K562 (cell line): ENCODE data around the gene MED28. TPM values are rescaled to one million over a fixed set of nuclear protein-coding genes. Genes with fewer than 3 reads are reported as not detected.

ENCODE experiments used
- ATAC-seq: fragments of 200-7000 bp; cut with Tn5 transposase; 3 replicates; pipeline ENCODE4 v1.9.1; 2020; ENCODE audit warnings: moderate library complexity
- BruUV-seq: library from RNA; stranded (reverse); fragments of 400-500 nt; replicated peaks from 2 replicates; lab custom pipeline; 2021; lab: Mats Ljungman, UMichigan
- CTCF ChIA-PET: fragments of 300-600 bp; formaldehyde crosslinking; extraction: SDS; loops from one replicate; lab custom pipeline; 2021; ENCODE audit warnings: low intra/inter-chr PET ratio; lab: Yijun Ruan, JAX
- POLR2A ChIA-PET: fragments of 300-600, 350-650 bp; sonication (Branson Sonifier 250); formaldehyde crosslinking; extraction: SDS; loops from one replicate; lab custom pipeline; 2021; ENCODE audit warnings: antibody characterized with exemption, inconsistent platforms; lab: Yijun Ruan, JAX
- DNase-seq, 4 experiments: peaks; one replicate each; pipeline versions ENCODE4 v3.0.0 to v3.0.0-alpha.2; 2011 to 2018; ENCODE audit warnings: low spot score in 3 of 4, mixed read lengths in 3 of 4; ENCODE audit errors: extremely low read depth in 1 of 4
- FAIRE-seq: peaks from 2 replicates; lab custom pipeline; 2011; peaks lifted over from hg19 to GRCh38; lab: Jason Lieb, UNC
- H2AFZ ChIP-seq: 2 replicates; pipeline ENCODE4 v1.6.0; 2011; ENCODE audit warnings: low read depth, low read length, control low read depth, inconsistent platforms
- H3K27ac ChIP-seq: fragments of 200-600 bp; 3 replicates; pipeline ENCODE4 v1.8.0; 2011; ENCODE audit warnings: low read depth, mild to moderate bottlenecking, control low read depth, inconsistent platforms, low read length, moderate library complexity, mixed read lengths; ENCODE audit errors: extremely low read depth
- H3K27me3 ChIP-seq, 2 experiments: fragments of 300-600 bp in 1 of 2; 2 replicates in 1 of 2; 3 replicates in 1 of 2; pipeline versions ENCODE4 v1.6.0 to v1.8.0; 2011; ENCODE audit warnings: inconsistent platforms in 2 of 2, low read length in 2 of 2, mild to moderate bottlenecking in 1 of 2, mixed read lengths in 1 of 2, moderate library complexity in 1 of 2; ENCODE audit not compliant: control insufficient read depth in 2 of 2, insufficient read depth in 2 of 2
- H3K36me3 ChIP-seq: fragments of 300-600 bp; 3 replicates; pipeline ENCODE4 v1.8.0; 2011; ENCODE audit warnings: mild to moderate bottlenecking, low read length, inconsistent platforms; ENCODE audit not compliant: control insufficient read depth, insufficient read depth
- H3K4me1 ChIP-seq, 2 experiments: fragments of 200-600 bp in 1 of 2; replicated peaks in 1 of 2; 2 replicates in 1 of 2; 3 replicates in 1 of 2; pipeline versions ENCODE4 v1.5.1 to v1.8.0; 2011; ENCODE audit warnings: inconsistent platforms in 2 of 2, low read length in 2 of 2, mild to moderate bottlenecking in 1 of 2, mixed read lengths in 1 of 2, moderate library complexity in 1 of 2; ENCODE audit not compliant: control insufficient read depth in 2 of 2, insufficient read depth in 2 of 2
- H3K4me2 ChIP-seq: 2 replicates; pipeline ENCODE4 v1.6.1; 2011; ENCODE audit warnings: low read length, control low read depth, inconsistent platforms, mixed read lengths; ENCODE audit not compliant: insufficient read depth
- H3K4me3 ChIP-seq: fragments of 200-600 bp; sonication (generic), shearing (Covaris generic); 2 replicates; pipeline ENCODE4 v1.5.1; 2016; ENCODE audit warnings: control low read depth, inconsistent platforms
- H3K79me2 ChIP-seq: fragments of 200-600 bp; 3 replicates; pipeline ENCODE4 v1.8.0; 2011; ENCODE audit warnings: low read length, inconsistent platforms; ENCODE audit not compliant: control insufficient read depth, insufficient read depth
- H3K9ac ChIP-seq, 2 experiments: 2 replicates each; pipeline versions ENCODE4 v1.6.0 to v1.6.1; 2011; ENCODE audit warnings: low read depth in 2 of 2, low read length in 2 of 2, control low read depth in 1 of 2, inconsistent platforms in 1 of 2, mild to moderate bottlenecking in 1 of 2, mixed read lengths in 1 of 2; ENCODE audit not compliant: insufficient read depth in 1 of 2
- H3K9me1 ChIP-seq: one replicate; pipeline ENCODE4 v1.6.0; 2011; ENCODE audit warnings: inconsistent platforms, mild to moderate bottlenecking, low read length, moderate library complexity; ENCODE audit not compliant: control insufficient read depth, insufficient read depth
- H3K9me3 ChIP-seq: replicated peaks from 2 replicates; pipeline ENCODE4 v1.5.1; 2011; ENCODE audit warnings: low read depth, low read length, inconsistent platforms; ENCODE audit not compliant: control insufficient read depth, insufficient read depth
- H4K20me1 ChIP-seq: replicated peaks from 2 replicates; pipeline ENCODE4 v1.6.1; 2011; ENCODE audit warnings: low read length, inconsistent platforms, mixed read lengths; ENCODE audit not compliant: control insufficient read depth, insufficient read depth
- BHLHE40 ChIP-seq: IDR thresholded peaks from 2 replicates; pipeline ENCODE4 v1.6.1; 2011; ENCODE audit warnings: low read length, improper control_type of control experiment
- NFE2 ChIP-seq: IDR thresholded peaks from 2 replicates; pipeline ENCODE4 v1.6.1; 2014; ENCODE audit warnings: antibody characterized with exemption, low read depth
- POLR2B ChIP-seq: fragments of 450-650 bp; IDR thresholded peaks from 2 replicates; pipeline ENCODE4 v1.6.1; 2018; ENCODE audit warnings: low read depth; ENCODE audit not compliant: partially characterized antibody
- SFPQ ChIP-seq: fragments of 200-400 bp; formaldehyde crosslinking; IDR thresholded peaks from 2 replicates; pipeline ENCODE4 v1.6.1; 2017; ENCODE audit warnings: mild to moderate bottlenecking, low read depth, low read length, moderate library complexity
- SMARCE1 ChIP-seq: fragments of 450-650 bp; IDR thresholded peaks from 2 replicates; pipeline ENCODE4 v1.7.1; 2016; ENCODE audit warnings: mild to moderate bottlenecking
- SNIP1 ChIP-seq: fragments of 450-650 bp; IDR thresholded peaks from 2 replicates; pipeline ENCODE4 v1.7.1; 2017; ENCODE audit warnings: low read depth, mild to moderate bottlenecking
- TEAD4 ChIP-seq, 2 experiments: sonication (generic) in 1 of 2; formaldehyde crosslinking in 1 of 2; IDR thresholded peaks; 2 replicates each; pipeline versions ENCODE4 v1.6.1 to v1.8.0; 2012 to 2022; ENCODE audit warnings: borderline replicate concordance in 1 of 2, inconsistent platforms in 1 of 2, low read length in 1 of 2, mild to moderate bottlenecking in 1 of 2, missing genetic modification reagents in 1 of 2
- ZHX1 ChIP-seq: fragments of 150-350 bp; conservative IDR thresholded peaks from 2 replicates; pipeline ENCODE4 v1.6.1; 2014; ENCODE audit warnings: low read length
- ZNF3 ChIP-seq: fragments of 250-450 bp; sonication (Bioruptor Pico); IDR thresholded peaks from 2 replicates; pipeline ENCODE4 v1.5.0; 2021; ENCODE audit warnings: mild to moderate bottlenecking, moderate library complexity
- WGBS: fragments of 100-300 bp; shearing (Covaris generic); methylation state at CpG from one replicate; pipeline ENCODE4 v1.1.6; 2016; ENCODE audit warnings: low coverage, mixed read lengths; ENCODE audit not compliant: insufficient coverage; ENCODE audit errors: missing lambda C conversion rate; 5-methylcytosine and 5-hydroxymethylcytosine counted together
- in situ Hi-C: fragments of 300-500 bp; cut with MboI; formaldehyde crosslinking; loops from 4 replicates; pipeline ENCODE4 v1.15.0; 2018; ENCODE audit warnings: inconsistent platforms, mixed read lengths
- intact Hi-C: fragments of 100-400 bp; cut with micrococcal nuclease; formaldehyde crosslinking; loops from 2 replicates; pipeline ENCODE4 v1.14.2; 2022
- polyA plus RNA-seq, 8 experiments: library from polyadenylated mRNA; depleted of rRNA in 4 of 8; stranded (reverse) in 5 of 8; unstranded in 3 of 8; fragments of >200 nt; fragmentation: Nextera tagmentation in 2 of 8; fragmentation: Illumina TruSeq in 1 of 8; extraction: Ambion mirVana in 2 of 8; extraction: Trizol in 1 of 8; gene quantifications; 2 replicates each; pipeline versions ENCODE4 v1.2.1 to v1.2.3, GENCODE V29; 2011 to 2014; ENCODE audit warnings: inconsistent platforms in 1 of 8, missing spikeins in 1 of 8
- total RNA-seq, 7 experiments: library from RNA; depleted of rRNA in 6 of 7; stranded (reverse); fragments of >200 nt in 6 of 7; fragmentation: Illumina TruSeq in 2 of 7; extraction: Trizol in 2 of 7; gene quantifications; 2 replicates each; pipeline versions ENCODE4 v1.2.1 to v1.2.3, GENCODE V29; 2011 to 2021; ENCODE audit warnings: low replicate concordance in 1 of 7
- TF ChIP-seq, protein P1 (sequence below): sonication (generic); IDR thresholded peaks from 2 replicates; pipeline ENCODE4 v1.6.1; 2016

MED28 gene
- total and polyA plus RNA-seq, 9 of the 15 experiments (the other 6 are each of a cell fraction or from before 2014, with no cell fraction given) = 15.5 to 93.8 (median 50.5) TPM

GRCh38 chr4:17595471-17596005 is 18.9 kb upstream of the MED28 start:
- Histone ChIP-seq H4K20me1 (no peaks in the 10 kb centered on the region), H3K36me3 (peaks cover 79% of the 10 kb centered on the region), H3K9me1 (no peaks in the 10 kb centered on the region), H3K9me3 (no peaks in the 10 kb centered on the region), H3K79me2 (no peaks in the 10 kb centered on the region), H3K9ac (no peak overlapping the region), H3K4me3 (no peak overlapping the region), H3K4me2 (no peak overlapping the region), H3K27me3 (no peaks in the 10 kb centered on the region), H3K4me1 (no peaks in the 10 kb centered on the region), H3K27ac (no peak overlapping the region), H2AFZ (no peak overlapping the region)
- in situ Hi-C loops = no loop called here
- POLR2A ChIA-PET = no interaction called here
- CTCF ChIA-PET = no interaction called here
- intact Hi-C loops = no loop called here
- FAIRE-seq (no peak), ATAC-seq (no peak), DNase-seq (no peak)
- 93% methylated on average over 6 of the region's 6 CpGs for WGBS
- BruUV-seq = no TSS peak
- TF ChIP-seq, protein P1, sequence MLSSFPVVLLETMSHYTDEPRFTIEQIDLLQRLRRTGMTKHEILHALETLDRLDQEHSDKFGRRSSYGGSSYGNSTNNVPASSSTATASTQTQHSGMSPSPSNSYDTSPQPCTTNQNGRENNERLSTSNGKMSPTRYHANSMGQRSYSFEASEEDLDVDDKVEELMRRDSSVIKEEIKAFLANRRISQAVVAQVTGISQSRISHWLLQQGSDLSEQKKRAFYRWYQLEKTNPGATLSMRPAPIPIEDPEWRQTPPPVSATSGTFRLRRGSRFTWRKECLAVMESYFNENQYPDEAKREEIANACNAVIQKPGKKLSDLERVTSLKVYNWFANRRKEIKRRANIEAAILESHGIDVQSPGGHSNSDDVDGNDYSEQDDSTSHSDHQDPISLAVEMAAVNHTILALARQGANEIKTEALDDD = no peak
- no peak for TF ChIP-seq SNIP1
- no peak for TF ChIP-seq TEAD4 (IDR thresholded peaks at IDR 0.05; ENCODE audit: low read length)
- TF ChIP-seq TEAD4 (CRISPR knock-in tag; IDR thresholded peaks at IDR 0.05; ENCODE audit: borderline replicate concordance) = no peak
- no peak for TF ChIP-seq ZHX1
- TF ChIP-seq POLR2B = no peak
- TF ChIP-seq SMARCE1 = no peak
- TF ChIP-seq ZNF3 (CRISPR knock-in tag) = no peak
- TF ChIP-seq SFPQ = no peak
- no peak for TF ChIP-seq BHLHE40
- no peak for TF ChIP-seq NFE2
